Thyroid gland (tissue), 4 donors: ENCODE measurements around the gene LDLRAD3.

ENCODE experiments used
- POLR2A ChIP-seq, 2 donors: fragments of 450-650 bp; IDR thresholded peaks; one replicate each; pipeline ENCODE4 v1.6.1; 2017; ENCODE audit warnings: antibody characterized with exemption in 2 of 2, mild to moderate bottlenecking in 2 of 2, moderate library complexity in 1 of 2
- TF ChIP-seq, protein P1 (sequence below), 6 experiments: fragments of 200-600 bp in 3 of 6; fragments of 450-650 bp in 3 of 6; sonication (generic) in 3 of 6; IDR thresholded peaks; one replicate each; pipeline ENCODE4 v1.5.1; 2016 to 2019; ENCODE audit warnings: antibody characterized with exemption in 6 of 6, mild to moderate bottlenecking in 2 of 6, inconsistent platforms in 1 of 6, moderate library complexity in 1 of 6

DNA sequence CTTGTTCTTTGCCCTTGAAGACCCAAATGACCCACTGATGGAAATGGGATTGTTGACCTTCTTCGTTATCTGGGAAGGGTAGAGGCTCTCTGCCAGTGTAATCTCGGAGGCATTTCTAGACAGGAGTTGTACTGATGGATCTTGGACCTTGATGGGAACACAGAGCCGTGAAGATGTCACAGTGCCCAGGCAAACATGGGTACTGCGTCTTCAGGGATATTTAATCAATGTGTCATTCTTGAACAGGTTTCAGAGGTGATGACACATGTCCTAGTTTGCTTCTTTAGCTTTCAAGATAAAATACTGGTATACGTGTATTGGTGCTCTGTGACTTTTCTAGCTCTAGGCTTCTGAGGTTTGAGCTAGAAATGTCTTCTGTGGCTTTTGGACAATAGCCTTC is 6.2 kb downstream of the LDLRAD3 start:
- TF ChIP-seq, protein P1, sequence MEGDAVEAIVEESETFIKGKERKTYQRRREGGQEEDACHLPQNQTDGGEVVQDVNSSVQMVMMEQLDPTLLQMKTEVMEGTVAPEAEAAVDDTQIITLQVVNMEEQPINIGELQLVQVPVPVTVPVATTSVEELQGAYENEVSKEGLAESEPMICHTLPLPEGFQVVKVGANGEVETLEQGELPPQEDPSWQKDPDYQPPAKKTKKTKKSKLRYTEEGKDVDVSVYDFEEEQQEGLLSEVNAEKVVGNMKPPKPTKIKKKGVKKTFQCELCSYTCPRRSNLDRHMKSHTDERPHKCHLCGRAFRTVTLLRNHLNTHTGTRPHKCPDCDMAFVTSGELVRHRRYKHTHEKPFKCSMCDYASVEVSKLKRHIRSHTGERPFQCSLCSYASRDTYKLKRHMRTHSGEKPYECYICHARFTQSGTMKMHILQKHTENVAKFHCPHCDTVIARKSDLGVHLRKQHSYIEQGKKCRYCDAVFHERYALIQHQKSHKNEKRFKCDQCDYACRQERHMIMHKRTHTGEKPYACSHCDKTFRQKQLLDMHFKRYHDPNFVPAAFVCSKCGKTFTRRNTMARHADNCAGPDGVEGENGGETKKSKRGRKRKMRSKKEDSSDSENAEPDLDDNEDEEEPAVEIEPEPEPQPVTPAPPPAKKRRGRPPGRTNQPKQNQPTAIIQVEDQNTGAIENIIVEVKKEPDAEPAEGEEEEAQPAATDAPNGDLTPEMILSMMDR (IDR thresholded peaks at IDR 0.05), result no peak
- no peak for TF ChIP-seq POLR2A (IDR thresholded peaks at IDR 0.05)
